A549 (cell line): Measurements from ENCODE around the gene TMEM255A.

Source experiments
- CEBPB ChIP-seq, 2 experiments: fragments of >200 bp in 1 of 2; sonication (Bioruptor Twin) in 1 of 2; formaldehyde crosslinking in 1 of 2; IDR thresholded peaks; 2 replicates each; pipeline ENCODE4 v1.6.1; 2012 to 2016
- MAZ ChIP-seq: fragments of 150-350 bp; IDR thresholded peaks from 2 replicates; pipeline ENCODE4 v1.6.1; 2014; ENCODE audit warnings: antibody characterized with exemption, low read depth, low read length, borderline replicate concordance
- NPAS2 ChIP-seq: fragments of 250-450 bp; sonication (Bioruptor Pico); IDR thresholded peaks from 2 replicates; pipeline ENCODE4 v1.8.0; 2022; ENCODE audit warnings: mild to moderate bottlenecking, moderate library complexity, borderline replicate concordance
- TF ChIP-seq, protein P1 (sequence below): fragments of >200 bp; sonication (Bioruptor Twin); formaldehyde crosslinking; IDR thresholded peaks from 3 replicates; pipeline ENCODE4 v1.5.1; 2016
- TF ChIP-seq, protein P2 (sequence below): IDR thresholded peaks from 2 replicates; pipeline ENCODE4 v1.6.1; 2012

DNA sequence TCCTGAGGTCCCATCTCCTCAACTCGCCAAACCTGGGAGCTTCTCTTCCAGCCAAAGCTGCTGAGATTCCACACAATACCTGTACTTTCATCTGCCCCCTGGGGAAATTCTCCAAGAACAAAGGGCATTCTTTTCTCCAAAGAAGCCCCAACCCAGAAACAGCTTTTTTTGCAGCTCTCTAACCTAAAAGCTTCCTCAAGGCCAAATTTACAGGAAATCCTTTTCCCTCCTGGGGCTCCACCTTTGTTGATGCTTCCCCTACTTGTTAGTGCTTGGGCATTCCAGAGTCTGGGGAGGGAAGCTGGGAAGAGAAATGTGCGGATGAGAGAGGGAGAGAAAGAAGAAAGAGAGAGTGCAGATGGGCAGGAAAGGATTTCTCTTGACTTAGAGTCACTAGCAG lies 36.3 kb downstream of the TMEM255A start:
- TF ChIP-seq, protein P1, sequence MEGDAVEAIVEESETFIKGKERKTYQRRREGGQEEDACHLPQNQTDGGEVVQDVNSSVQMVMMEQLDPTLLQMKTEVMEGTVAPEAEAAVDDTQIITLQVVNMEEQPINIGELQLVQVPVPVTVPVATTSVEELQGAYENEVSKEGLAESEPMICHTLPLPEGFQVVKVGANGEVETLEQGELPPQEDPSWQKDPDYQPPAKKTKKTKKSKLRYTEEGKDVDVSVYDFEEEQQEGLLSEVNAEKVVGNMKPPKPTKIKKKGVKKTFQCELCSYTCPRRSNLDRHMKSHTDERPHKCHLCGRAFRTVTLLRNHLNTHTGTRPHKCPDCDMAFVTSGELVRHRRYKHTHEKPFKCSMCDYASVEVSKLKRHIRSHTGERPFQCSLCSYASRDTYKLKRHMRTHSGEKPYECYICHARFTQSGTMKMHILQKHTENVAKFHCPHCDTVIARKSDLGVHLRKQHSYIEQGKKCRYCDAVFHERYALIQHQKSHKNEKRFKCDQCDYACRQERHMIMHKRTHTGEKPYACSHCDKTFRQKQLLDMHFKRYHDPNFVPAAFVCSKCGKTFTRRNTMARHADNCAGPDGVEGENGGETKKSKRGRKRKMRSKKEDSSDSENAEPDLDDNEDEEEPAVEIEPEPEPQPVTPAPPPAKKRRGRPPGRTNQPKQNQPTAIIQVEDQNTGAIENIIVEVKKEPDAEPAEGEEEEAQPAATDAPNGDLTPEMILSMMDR = no peak
- TF ChIP-seq CEBPB (IDR thresholded peaks at IDR 0.05) = no peak
- TF ChIP-seq MAZ = no peak
- no peak for TF ChIP-seq NPAS2 (CRISPR knock-in tag)
- TF ChIP-seq, protein P2, sequence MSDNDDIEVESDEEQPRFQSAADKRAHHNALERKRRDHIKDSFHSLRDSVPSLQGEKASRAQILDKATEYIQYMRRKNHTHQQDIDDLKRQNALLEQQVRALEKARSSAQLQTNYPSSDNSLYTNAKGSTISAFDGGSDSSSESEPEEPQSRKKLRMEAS = no peak
